Occipital lobe (tissue), 2 donors: ENCODE results near the gene MS4A6E. TPM values are rescaled to one million over a fixed set of nuclear protein-coding genes. Genes with fewer than 3 reads are reported as not detected.
"Not testable (repeated sequence)": the region's sequence is repeated elsewhere in the genome, so short reads cannot be mapped to it uniquely, and the experiment has no call there.

ENCODE experiments used
- DNase-seq: peaks from one replicate; lab custom pipeline; 2025; lab: John Stamatoyannopoulos, UW
- total RNA-seq: library from RNA; depleted of rRNA; stranded (reverse); fragments of >200 nt; gene quantifications from one replicate; pipeline ENCODE4 v1.2.3, GENCODE V29; 2014

The MS4A6E gene
- total RNA-seq, result not detected

- DNase-seq, result no peak
These were observed at the start of gene MS4A6E for GRCh38 chr11:60326955-60327354. Gene MS4A6E, plus strand, starts transcription at chr11:60327255. Its CDS starts 7,641 bp downstream, at chr11:60334896.

GRCh38 chr11:60280412-60280811 lies 46.6 kb upstream of the MS4A6E start, which contains the start of gene MS4A4A:
Gene MS4A4A, plus strand, starts transcription at chr11:60280666. Its CDS starts 10 bp downstream, at chr11:60280676.
- DNase-seq, result no peak

DNA sequence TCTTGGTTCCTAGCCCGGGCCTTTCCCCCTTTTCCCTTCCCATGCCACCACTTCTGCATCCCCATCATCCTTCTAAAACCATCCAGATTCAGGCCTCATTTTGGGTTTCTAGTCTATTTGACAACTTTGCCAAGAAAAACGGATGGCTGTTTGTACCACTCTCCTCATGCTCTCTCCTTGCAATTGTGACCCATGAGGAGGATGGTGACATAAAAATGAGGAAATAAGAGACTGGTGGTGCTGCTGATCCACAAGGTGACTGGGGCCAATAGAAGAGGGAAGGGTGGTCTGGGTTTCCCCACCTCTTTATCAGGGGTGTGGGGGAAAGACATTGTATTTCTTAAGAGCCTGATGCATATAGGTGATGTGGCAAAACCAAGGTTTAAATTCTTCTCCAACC lies 45.6 kb upstream of the MS4A6E start:
- no peak for DNase-seq

- no peak for DNase-seq
These were observed 44.8 kb upstream of the MS4A6E start for GRCh38 chr11:60282286-60282685.

DNA sequence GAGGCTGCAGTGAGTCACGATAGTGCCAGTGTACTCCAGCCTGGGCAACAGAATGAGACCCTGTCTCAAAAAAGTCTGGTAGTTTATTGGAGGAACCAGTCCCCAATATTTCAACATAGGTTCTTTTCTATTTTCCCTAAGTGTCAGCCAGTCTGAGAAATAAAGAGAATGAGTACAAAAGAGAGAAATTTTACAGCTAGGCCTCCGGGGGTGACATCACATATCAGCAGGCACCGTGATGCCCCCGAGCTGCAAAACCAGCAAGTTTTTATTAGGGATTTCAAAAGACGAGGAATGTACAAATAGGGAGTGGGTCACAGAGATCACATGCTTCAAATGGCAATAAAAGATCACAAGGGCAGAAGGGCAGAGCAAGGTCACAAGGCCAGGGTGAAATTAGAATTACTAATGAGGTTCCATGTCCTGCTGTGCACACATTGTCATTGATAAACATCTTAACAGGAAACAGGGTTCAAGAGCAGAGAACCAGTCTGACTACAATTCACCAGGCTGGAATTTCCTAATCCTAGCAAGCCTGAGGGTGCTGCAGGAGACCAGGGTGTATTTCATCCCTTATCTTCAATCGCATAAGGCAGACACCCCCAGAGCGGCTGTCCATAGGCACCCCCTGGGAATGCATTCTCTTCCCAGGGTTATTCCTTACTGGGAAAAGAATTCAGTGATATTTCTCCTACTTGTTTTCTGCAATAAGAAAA lies 41.5 kb upstream of the MS4A6E start:
- DNase-seq, result not testable (repeated sequence)

GRCh38 chr11:60288531-60288930 lies 38.5 kb upstream of the MS4A6E start:
- DNase-seq, result no peak

GRCh38 chr11:60292145-60292544 lies 34.9 kb upstream of the MS4A6E start:
- no peak for DNase-seq

DNA sequence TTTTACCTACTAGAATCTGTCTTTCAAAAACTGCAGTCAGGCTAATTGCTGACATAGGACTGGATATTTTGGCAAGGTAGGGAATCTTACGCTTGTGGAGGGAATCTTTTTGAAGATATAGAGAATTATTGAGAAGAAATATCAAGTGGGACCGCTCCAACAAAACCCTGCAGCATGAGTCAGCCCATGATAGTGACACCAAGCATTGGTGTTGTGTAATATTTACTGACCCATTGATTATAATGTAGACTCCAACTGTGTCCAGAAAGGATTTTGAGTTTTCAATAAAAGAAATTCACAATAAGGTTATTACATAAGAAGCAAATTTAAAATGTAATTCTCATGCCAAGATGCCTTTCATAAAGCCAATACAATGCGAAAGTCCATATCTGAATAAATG lies 25.9 kb upstream of the MS4A6E start:
- no peak for DNase-seq

DNA sequence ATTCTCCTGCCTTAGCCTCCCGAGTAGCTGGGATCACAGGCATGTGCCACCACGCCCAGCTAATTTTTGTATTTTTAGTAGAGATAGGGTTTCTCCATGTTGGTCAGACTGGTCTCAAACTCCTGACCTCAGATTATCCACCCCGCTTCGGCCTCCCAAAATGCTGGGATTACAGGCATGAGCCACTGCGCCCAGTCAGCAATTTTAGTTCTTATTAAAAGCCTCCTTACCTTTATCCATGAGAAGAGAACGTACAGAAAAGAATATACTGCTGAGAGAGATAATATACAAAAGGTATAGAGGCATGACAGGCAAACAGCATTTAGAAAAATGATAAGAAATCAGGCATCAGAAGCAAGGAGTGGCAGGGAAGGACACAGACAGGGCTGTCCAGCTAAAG lies 25.2 kb upstream of the MS4A6E start:
- DNase-seq, result not testable (repeated sequence)

DNA sequence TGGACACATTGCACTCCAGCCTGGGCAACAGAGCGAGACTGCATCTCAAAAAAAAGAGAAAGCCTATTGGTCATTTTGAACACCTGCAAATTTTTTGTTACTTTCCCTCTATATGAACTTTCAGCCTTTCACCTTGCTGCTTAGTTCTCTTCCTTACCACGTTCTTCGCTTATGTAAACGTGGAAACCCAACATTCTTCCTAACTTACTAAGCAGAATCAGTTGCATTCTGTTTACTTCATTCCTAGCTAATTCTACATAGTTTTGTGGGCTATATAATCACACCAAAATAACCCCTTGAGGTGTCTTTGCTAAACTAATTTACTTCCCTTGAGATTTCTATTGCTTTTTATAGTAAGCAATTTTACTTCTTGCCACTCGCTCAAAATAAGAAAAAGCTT lies 23.4 kb upstream of the MS4A6E start:
- DNase-seq, result no peak

DNA sequence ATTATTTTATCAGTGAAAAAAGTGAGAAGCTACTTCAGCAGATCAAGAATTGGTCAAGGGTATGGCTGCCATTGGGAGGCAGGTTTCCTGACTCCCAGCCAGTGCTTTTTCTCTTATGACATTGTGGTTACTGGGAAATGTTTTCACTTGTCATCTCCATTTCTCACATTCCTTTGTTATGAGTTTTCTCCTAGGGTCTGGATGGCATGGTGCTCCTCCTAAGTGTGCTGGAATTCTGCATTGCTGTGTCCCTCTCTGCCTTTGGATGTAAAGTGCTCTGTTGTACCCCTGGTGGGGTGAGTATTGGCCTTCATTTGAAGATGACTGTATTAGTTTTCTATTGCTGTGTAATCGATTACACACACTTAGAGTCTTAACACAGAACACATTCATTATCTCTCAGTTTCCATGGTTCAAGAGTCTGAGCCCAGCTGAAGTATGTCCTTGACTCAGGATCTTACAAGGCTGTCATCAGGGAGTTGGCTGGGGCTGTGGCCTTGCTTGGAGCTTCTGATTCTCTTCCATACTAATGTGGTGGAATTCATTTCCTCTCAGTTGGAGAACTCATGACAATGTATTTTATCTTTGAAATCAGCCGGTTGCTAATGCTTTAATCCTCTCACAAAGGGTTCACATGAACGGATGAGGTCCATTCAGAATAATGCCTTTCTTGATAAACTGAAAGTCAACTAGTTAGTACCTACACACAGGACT lies 21.0 kb upstream of the MS4A6E start:
- no peak for DNase-seq

DNA sequence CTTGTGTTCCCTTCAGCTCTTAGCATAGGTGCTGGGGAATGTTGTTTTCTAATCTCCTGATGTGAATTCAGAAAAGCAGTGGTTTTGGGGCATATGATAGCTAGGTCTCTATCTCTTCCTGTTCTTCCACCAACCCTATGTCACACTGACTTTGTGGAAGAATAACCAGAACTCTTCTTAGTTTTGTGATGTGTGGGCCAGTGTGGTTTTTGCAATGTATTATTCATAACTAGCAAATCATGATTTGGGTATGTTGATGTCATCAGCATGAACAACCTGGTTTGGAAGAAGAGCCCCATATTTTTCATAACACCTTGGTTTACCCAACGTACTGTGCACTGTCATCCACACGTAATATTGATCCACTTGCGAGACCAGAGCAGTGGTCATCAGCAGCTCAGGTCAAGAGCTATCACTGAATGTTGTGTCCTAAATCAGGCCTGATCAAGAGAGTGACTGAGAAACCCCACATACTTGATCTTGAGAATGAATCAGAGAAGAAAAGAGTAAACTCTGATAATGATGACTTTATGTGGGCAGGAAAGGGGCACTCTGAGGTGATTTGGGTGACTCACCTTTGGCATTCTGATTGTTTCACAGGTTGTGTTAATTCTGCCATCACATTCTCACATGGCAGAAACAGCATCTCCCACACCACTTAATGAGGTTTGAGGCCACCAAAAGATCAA lies 19.4 kb upstream of the MS4A6E start:
- DNase-seq, result no peak

DNA sequence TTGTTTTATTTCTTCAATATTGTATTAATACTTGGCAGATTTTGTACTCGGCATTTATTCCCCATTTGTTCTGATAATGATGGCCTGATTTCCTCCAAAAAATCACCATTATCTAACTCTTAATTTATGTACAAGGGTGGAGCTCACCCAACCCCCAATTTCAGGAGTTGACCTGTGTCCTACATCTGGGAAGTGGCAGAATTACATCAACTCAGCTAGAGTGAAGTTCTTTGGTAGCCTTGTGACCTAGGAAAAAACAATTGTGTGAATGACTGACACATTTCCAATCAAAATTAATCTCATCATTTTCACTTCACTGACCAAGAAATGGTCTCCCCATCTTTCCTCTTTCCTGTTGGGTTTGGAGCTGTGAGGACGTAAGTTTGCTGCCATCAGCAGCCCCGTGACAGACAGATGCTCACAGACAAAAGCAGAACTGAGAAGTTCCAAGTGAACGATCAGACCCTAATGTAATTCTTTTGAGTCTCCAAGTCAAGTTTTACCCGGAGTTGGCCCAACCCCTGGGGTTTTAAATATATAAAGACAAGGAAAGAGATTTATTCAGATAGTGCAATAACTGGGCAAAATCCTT lies 16.6 kb upstream of the MS4A6E start:
- no peak for DNase-seq

DNA sequence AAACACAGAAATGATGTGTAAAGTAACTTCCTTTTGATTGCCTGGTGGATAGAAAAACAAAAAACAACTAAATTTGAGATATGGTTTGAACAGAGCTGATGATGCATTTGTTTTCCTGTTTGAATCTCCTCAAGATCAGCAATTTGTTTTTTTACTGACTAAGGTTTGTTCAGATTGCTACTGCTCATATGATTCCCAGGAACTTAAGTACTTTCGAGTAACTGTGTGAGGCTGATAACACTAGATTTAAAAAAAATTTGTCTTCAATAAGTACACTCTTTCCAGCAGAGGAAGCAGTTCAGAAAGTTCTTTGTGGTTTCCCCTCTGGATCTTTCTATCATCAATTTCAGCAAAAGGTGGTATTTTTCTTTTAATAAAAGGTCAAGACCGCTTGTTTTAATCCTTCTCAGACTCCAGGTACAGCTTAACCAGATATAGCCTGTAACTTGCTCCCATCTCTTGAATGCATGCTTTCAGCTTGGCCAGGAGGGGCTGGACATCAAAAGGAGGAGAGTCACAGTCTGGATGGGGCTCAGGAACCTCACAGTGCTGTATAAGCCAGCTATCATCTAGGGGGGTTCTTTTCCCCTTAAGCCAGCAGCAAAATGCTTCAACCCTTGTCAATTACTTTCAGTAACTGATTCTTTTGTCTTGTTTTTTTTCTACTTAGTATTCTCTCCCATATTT lies 12.3 kb upstream of the MS4A6E start:
- DNase-seq, result no peak

GRCh38 chr11:60315871-60316270 lies 11.2 kb upstream of the MS4A6E start:
- no peak for DNase-seq

DNA sequence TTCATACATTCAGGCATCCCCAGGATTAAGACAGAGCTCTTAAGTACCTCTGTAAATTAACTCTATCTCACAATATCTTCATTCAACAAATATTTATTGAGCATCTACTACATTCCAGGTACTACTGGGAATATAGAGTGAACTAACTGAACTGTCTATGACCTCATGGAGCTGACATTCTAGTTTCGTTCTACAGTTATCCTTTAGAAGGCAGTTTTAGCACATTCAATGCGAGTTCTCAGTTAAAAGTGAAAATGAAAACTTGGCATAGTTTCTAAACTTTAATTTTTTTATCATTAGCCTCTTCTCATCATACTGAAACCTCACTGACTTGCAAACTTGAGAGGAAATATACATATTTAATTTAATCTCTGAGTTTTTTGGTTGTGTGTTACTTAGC lies 10.7 kb upstream of the MS4A6E start:
- no peak for DNase-seq

- no peak for DNase-seq
These were observed 8.3 kb upstream of the MS4A6E start for GRCh38 chr11:60318726-60319125.

DNA sequence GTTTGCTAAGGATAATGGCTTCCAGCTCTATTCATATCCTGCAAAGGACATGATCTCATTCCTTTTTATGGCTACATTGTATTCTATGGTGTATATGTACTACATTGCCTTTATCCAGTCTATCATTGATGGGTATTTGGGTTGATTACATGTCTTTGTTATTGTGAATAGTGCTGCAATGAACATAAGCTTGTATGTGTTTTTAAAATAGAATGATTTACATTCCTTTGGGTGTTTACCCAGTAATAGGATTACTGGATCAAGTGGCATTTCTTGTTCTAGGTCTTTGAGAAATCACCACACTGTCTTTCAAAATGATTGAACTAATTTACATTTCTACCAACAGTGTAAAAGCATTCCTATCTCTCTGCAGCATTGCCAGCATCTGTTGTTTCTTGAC lies 6.0 kb upstream of the MS4A6E start:
- no peak for DNase-seq

DNA sequence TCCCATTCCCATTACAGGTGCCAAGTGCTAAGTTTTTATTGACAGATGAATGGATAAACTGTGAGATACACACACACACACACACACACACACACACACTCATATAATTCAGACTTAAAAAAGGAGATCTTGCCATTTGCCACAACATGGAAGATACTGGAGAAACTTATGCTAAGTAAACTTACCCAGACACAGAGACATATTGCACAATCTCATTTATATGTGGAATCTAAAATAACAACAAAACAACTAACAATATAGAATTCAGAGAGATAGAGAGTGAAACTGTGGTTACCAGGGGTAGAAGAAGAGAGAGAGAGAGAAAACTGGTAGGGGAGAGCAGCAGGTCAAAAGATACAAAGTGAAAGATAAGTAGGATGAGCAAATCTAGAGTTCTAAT lies 1.4 kb downstream of the MS4A6E start:
- DNase-seq, result no peak

DNA sequence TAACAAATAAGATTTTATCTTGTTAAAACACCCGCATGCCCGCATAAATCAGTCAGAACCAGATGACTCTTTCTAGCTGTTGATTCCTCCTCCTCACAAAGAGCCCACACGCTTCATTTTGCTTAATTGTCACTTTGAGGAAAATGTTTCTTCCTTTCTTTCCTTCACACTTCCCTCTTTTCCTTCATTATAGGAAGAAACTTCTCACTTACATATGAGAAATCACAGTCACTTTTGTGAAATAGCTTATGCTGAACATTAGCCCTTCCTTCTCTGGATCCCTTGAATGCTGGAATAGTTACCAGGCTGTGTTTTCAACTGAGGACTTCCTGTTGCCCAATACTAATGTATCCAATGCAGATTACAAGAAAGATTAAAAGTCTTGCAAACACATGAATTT lies 5.8 kb downstream of the MS4A6E start:
- no peak for DNase-seq

DNA sequence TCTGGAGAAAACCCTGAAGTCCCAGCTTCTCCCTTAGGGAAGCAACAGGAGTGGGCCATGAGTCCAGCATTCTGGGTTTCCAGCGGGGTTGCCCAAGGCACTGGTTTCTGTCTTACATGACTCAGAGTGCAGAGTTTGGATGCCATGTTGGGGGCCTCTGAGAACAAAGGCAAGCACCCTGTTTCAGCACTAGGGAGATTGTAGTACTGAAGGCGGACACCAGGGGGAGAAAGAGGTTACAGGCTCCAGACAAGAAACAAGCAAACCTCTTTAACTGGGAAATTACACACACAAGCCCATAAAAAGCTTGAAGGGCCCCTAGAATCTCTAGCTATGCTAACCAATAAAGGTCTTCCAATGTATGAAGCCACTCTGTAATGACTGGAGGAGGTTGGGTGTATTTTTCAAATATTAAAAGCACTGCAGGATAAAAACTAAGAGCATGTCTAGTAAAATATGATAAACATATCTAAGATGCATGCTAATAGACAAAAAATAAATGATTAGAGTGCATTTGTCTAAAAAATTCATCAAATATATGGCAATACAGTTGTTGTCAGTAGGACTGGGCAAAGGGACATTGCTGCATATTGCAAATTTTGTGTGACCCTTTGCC lies 7.1 kb downstream of the MS4A6E start:
- no peak for DNase-seq
